GM13976 (cell line): ENCODE data around the gene RFX2.

Experiments used
- DNase-seq: peaks from one replicate; pipeline ENCODE4 v3.0.0; 2012; ENCODE audit warnings: low spot score
- CTCF ChIP-seq: IDR thresholded peaks from 2 replicates; pipeline ENCODE4 v1.5.1; 2012; ENCODE audit warnings: borderline replicate concordance, mild to moderate bottlenecking; ENCODE audit not compliant: insufficient read depth; ENCODE audit errors: extremely low read depth, missing control alignments, control extremely low read depth
- in situ Hi-C: fragments of 300-500 bp; cut with MboI; formaldehyde crosslinking; loops from one replicate; pipeline ENCODE4 v1.12.0; 2022; ENCODE audit warnings: low sequenced_read_pairs, mixed read lengths, inconsistent platforms; ENCODE audit not compliant: unreplicated experiment

Gene RFX2

DNA sequence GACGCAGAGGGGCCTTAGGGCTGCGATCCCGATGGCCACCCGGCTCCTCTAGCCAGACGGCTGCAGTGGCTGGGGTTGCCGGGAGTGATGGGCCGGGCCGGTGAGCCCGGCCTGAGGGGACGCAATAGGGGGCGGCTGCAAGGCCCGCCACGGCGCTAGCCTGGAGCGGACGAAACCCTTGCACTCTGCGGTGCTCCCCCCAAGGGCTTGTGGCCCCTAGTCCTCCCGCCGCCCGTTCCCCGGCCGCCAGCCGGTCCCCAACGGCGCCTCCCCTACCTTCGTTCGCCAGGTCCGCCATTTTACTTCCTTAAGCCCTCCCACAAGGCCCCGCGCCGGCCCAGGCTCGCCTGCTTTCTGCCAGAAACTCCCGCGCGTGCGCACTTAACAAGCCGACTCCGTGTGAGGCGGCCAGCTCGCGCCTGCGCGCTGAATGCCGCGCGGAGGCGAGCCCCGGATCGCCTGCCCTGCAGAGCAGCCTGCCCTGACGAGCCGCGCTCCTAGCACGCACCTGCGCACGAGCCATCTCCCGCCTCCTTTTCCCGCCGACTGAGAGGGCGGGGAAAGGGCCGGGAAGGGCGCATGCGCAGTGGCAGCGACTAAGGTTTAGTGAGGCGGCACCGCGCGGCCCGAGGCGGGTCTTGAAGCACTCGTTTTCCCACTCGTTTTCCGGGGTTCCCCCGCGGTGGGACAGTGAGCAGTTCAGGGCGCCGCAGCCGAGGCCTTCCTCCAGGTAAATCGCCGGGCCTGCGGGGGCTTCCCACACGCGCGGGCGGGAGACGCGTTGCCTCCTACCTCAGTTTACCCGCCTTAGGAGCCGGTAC is 132.3 kb downstream of the RFX2 start, which contains the start of gene RANBP3:
Gene RANBP3, minus strand, starts transcription at position 356 of the 821 bp plus-strand sequence. Its CDS starts 58 bp downstream, at position 298.
- no peak for TF ChIP-seq CTCF
- DNase-seq = peak; percentile 100
- in situ Hi-C loops = no loop called here

DNA sequence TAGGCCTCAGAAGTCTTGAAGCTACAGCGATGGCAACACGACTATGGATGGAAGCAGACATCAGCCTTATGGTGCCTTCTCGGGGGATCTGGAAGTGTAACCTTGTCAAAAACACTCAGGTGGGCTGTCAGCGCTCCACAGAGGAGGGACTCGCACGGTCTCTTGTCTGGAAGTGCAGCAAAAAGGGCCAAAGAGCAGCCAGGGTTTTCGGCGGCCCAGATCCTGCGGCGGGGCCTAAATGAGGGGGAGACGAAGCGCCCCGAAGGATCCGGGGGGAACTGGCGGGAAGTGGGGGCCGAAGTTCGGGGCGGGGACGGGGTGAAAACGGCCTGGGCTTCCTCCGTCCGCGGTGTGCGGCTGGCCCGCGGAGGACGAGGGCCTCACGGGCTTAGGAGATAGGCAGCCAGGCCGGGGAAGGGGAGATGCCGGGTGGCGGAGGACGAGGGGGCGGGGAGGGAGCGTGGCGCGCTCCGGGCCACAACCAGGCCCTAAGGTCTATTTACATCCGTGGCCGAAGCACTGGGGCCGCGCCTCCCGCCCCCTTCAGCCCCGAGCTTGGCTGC is 133.0 kb downstream of the RFX2 start:
- no peak for DNase-seq
- in situ Hi-C loops = no loop called here

DNA sequence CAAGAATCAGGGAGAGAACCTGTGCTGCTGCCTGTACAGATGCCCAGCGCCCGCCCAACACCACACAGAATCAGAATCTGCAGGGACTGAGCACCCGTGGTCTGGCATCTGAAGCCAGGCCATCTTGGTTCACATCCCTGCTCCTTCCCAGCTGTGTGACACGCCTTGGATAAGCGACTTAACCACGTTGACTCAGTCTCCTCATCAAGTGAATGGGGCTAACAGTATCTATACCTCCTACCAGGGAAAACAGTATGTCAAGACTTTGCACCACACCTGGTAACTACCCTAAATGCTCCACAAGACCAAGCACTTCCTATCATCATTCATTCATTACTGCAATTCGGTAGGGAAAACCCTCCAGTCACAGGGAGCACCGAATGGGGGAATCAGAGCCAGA is 133.5 kb downstream of the RFX2 start:
- in situ Hi-C loops = no loop called here
- no peak for DNase-seq
- no peak for TF ChIP-seq CTCF

More for the DNA sequence above, 133.0 kb downstream of the RFX2 start:
- no peak for TF ChIP-seq CTCF

GRCh38 chr19:5975388-5975728 is 134.9 kb downstream of the RFX2 start:
- in situ Hi-C loops = no loop called here
- TF ChIP-seq CTCF = no peak

GRCh38 chr19:5974721-5975387 is 135.4 kb downstream of the RFX2 start:
- DNase-seq = peak; percentile 69
- TF ChIP-seq CTCF = no peak
- in situ Hi-C loops = no loop called here

More at GRCh38 chr19:5975388-5975728, 134.9 kb downstream of the RFX2 start:
- DNase-seq = no peak

GRCh38 chr19:5973867-5974635 is 136.2 kb downstream of the RFX2 start:
- no peak for TF ChIP-seq CTCF
- in situ Hi-C loops = no loop called here
- DNase-seq = no peak
